NCI-H345 treated with DMSO at 0.1 percent for 48 hours (cell line): ENCODE results near the gene AMBP.

Source experiments
- DNase-seq: peaks from one replicate; lab custom pipeline; 2025; ENCODE audit not compliant: unreplicated experiment; lab: John Stamatoyannopoulos, UW

The AMBP gene

GRCh38 chr9:114076237-114077161, 1.6 kb downstream of the AMBP start:
- no peak for DNase-seq

DNA sequence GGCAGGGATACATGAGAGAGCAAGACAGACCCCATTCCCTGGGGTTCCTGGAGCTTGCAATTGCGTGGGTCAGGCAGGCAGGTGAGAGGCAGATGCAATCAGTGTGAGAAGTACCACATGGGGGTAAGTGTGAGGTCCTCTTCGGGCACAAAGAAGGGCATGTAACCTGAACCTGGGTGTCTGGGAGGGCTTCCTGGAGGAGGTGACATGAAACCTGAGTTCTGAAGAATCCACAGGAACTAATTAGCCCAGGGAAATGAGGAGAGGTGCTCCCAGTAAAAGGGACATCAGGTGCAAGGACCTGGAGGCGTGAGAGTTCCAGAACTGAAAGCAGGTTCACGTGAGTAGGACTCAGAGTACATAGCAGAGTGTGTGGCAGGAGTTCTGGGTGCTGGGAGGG, 2.5 kb downstream of the AMBP start:
- DNase-seq = no peak

DNA sequence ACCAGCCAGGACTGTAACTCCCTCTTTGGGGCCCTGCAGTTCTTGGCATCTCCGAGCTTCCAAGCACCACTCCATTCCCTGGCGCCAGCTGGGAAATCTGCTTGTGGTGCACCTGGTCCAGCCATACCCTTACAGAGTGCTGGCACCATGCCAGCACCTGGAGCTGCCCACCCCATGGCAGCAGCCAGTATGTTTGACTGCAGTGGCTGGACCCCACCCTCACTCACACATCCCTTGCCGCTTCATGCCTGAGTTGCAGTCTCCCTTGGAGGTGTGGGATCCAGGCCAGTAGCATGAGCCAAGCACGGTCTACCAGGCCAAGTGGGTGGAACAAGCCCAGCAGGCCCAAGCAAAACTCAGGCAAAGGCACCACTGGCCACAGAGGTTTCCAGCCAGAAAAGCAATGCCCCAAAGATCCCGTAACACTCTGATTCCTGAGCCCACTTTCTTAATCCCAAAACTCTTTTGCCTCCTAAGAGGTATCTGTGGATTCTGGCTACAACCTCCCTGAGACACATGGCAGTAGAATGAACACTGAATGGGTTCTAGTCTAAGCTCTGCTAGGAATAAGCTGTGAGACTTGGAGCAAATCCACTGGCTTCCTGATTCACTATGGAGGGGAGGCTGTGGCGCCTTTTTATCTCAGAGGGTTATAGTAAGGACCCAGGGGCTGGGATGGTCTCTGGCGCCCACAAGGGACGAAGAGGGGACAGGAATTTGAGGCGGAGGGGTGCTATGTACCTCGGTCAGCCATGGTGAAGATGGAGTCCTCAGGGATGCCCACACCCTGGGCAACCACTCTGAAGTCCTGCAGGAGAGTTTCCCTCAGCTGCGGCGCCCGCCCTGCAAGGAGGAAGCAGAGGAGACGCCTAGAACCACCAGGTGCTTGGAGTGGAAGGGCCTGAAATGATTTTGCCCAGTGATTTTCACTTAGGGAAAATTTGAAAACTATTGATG, 5.6 kb downstream of the AMBP start:
- DNase-seq = peak; percentile 87

- DNase-seq = no peak
Measured at GRCh38 chr9:114071197-114071795, 6.8 kb downstream of the AMBP start.

GRCh38 chr9:114070188-114071103, 7.7 kb downstream of the AMBP start:
- DNase-seq = no peak

DNA sequence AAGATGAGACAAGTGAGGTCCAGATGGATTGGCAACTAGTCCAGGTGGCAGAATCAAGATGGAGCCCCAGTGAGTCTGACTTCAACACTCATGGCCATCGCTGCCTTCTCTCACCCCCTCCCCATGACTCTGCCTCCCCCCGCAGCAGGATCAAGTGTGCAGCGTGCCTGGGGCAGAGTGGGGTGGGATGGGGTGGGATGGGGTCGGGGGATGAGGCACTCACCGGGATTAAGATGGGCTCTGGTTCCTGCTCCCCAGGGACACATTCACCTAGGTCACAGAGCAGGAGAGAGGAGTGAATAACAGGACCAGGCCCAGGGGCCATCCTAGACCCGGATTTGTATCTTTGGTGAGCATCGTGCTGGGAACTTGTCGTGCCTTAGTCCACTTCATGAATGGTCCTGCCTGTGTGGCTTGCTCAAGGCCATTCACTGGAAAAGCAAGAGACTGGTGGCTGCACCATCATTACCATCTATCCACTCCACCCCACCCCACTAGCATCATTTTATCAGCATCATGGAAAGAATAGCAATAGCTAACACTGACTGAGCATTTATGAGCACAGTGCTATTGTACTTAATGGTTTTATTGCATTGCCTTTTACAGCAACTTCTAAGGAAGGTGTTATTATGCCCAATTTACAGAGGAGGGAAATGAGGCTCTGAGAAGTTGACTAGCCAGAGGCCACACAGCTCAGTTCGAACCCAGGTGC, 8.5 kb downstream of the AMBP start:
- DNase-seq = no peak

DNA sequence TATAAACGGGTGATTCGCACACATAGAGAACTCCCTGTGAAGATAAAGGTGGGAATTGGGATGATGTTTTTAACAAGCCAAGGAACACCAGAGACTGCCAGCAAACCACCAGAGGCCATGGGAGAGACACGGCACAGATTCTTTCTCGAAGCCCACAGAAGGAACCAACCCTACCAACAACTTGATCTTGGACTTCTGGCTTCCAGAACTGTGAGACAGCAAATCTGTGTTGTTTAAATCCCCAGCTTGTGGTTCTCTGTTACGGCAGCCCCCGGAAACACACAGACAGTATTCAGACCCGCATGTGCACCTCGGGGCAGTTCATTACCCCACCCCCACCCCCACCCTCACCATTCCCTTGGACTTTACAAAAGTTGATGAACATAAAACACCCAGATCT, 12.8 kb downstream of the AMBP start:
- no peak for DNase-seq

DNA sequence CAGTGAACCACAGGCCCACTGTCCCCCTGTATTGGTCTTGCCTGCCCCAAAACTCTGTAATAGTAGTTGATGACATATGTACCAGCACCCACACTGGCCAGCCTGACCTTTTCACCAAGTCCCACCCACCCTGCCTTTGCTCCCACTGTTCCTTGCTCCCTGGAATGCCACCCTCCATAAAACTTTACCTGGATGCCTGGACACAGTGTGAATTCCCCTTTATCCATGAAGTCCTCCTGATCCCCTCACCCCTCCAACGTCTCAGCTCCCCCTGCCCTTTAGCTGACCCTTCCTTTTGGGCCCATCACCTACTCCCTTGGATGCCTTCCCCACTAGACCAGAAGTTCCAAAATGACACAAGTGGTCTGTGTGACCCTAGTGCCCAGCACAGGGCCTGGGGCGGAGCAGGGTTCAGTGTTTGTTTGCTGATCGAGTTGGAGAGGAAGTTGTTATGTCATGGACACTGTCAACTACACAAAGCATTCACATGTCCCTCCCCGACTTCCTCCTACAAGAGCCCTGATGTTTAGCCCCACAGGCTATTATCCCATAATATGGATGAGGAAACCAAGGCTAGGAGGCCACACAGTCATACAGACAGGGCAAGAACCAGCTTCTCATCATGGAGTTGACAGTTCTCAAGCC, 16.1 kb downstream of the AMBP start:
- no peak for DNase-seq

GRCh38 chr9:114061292-114061691, 16.8 kb downstream of the AMBP start:
- no peak for DNase-seq

DNA sequence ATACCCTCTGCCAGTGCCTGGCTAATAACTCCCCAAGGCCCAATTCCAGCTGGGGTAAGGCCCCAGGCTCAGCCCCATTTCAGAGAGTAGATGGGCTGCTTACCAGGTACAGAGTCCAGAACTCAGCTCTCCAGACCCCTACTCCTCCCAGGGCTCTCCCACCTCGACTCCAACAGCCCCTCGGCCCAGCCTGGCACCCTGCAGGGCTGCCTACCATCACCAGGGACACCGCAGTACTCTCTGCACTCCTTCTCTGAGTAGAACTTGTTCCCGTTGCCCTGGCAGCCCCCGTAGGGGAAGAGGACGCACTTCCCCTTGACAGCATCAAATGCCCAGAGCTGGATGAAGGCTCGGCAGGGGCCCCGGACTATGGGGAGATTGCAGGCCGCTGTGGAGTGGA, 17.4 kb downstream of the AMBP start:
- no peak for DNase-seq

DNA sequence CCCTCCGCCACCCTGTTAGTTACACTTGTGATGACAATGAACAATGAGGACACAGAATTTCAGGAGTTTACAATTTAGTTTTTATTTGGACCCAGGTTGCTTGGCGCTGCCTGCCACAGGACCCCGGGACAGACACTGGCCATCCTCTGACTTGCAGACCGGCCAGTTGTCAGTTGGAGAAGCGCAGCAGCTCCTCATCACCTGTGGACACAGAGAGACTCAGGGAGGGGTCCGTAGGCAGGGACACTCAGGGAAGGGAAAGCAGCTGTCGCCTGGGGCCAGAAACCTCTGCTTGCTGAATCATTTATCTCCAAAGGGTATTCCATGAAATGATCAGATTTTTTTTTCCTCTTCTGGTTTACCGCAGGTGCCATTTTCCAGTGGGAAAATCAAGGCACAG, 18.0 kb downstream of the AMBP start:
- DNase-seq = no peak

GRCh38 chr9:114059047-114059803, 18.9 kb downstream of the AMBP start:
- DNase-seq = no peak

DNA sequence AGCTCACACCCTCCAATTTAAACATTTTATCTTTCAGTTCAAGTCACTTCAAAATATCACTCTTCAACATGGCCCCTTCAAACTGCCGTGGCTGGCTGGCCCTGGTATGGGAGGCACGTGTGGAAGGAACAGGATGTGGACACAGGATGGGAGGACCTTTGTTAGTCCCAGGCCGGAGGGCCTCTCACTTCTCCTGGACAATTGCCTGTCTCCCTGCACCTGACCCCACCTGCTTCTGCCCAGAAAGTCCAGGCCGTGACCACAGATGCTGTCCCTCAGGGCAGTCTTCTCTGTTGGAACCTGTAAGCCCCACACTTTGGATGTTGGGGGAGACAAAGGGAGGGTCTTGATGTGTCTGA, 19.4 kb downstream of the AMBP start:
- DNase-seq = no peak

GRCh38 chr9:114057161-114057885, 20.8 kb downstream of the AMBP start:
- no peak for DNase-seq

DNA sequence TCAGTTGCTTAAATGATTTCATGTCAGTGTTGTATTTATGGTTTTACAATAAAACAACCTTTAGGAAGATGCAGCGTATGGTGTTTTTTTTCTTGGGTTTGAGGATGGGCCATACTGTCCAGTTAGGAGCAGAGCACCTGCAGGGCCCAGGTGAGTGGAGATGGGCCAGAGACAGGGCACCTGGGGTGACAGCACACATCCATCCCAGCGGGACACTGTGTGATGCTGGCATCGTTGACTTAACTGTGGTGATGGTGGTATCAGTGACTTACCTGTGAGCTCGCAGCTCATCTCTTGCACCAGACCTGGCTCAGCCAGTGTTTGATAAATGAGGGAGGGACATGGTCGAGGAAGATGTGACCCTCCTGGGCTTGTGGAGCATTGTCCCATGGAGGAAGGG, 21.6 kb downstream of the AMBP start:
- no peak for DNase-seq

GRCh38 chr9:114055894-114056293, 22.2 kb downstream of the AMBP start:
- DNase-seq = no peak

GRCh38 chr9:114055061-114055460, 23.0 kb downstream of the AMBP start:
- no peak for DNase-seq

DNA sequence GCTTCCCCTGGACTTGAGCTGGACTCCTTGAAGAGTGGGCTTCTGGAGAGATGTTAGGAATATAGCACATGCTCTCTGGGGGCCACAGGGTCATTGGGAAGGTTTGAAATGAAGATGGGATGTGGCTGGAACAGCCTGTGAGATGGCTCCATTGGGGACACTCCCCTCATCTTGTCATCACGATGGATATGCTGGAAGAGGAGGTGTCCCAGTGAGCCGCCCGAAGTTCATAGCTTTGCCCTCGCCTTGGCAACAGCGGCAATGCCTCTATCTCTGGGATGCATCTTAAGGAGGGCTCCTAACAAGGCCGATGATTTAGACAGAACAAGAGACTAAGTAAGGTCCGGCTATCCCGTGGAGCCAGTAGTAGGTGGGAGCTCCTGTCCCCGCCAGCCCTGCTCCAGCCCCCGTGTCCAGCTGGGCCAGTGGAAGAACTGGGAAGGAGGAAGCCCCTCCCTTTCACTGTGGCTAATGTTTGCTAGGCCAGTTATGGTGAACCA, 23.9 kb downstream of the AMBP start:
- no peak for DNase-seq
